Measurements from ENCODE around the gene ENTPD1.
"Not testable (repeated sequence)": the region's sequence is repeated elsewhere in the genome, so short reads cannot be mapped to it uniquely, and the experiment has no call there.

Gene ENTPD1

DNA sequence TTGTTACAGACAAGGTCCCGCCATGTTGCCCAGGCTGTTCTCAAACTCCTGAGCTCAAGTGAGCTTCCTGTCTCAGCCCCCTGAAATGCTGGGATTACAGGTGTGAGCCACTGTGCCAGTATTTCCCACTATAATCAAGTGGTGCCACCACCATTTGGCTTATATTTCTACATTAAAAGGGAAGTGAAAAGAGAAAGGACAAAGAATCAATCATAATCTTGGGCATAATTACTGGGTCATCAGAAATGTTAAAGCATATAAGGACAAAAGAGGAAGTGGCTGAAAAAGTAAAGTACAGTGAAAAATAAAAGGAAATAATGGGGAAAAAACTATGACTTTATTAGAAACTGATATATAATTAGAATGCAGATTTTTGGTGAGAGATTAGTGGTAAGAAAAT, 25.7 kb upstream of the ENTPD1 start:
- no peak overlapping the region for H3K4me3 ChIP-seq (ENCODE audit: low read length in 2 of 2)
- H3K36me3 ChIP-seq (ENCODE audit: control insufficient read depth in 2 of 2, insufficient read depth in 2 of 2, low read length in 2 of 2) = no peaks in the 10 kb centered on the region
- H3K4me1 ChIP-seq (ENCODE audit: control insufficient read depth, insufficient read depth, low read length) = no peaks in the 10 kb centered on the region
- H3K9ac ChIP-seq (ENCODE audit: low read length in 2 of 2) = no peak overlapping the region
- no peak overlapping the region for H3K27ac ChIP-seq (ENCODE audit: low read length)
- H3K27me3 ChIP-seq (ENCODE audit: control insufficient read depth in 1 of 2, insufficient read depth in 2 of 2, low read length in 2 of 2) = no peaks in the 10 kb centered on the region
- H3K9me3 ChIP-seq (ENCODE audit: control insufficient read depth in 2 of 2, low read length in 2 of 2) = no peaks in the 10 kb centered on the region

DNA sequence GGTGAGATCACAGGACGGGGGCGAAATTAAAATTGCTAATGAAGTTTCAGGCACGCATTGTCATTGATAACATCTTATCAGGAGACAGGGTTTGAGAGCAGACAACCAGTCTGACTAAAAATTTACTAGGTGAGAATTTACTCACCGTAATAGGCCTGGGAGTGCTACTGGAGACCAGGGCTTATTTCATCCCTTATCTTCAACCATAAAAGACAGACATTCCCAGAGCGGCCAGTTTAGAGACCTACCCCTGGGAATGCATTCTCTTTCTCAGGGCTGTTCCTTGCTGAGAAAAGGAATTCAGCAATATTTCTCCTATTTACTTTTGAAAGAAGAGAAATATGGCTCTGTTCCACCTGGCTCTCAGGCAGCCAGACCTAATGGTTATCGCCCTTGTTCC, 23.1 kb upstream of the ENTPD1 start:
- H3K4me1 ChIP-seq (ENCODE audit: control insufficient read depth, insufficient read depth, low read length); H3K36me3 ChIP-seq (ENCODE audit: control insufficient read depth in 2 of 2, insufficient read depth in 2 of 2, low read length in 2 of 2); H3K27me3 ChIP-seq (ENCODE audit: control insufficient read depth in 1 of 2, insufficient read depth in 2 of 2, low read length in 2 of 2); H3K4me3 ChIP-seq (ENCODE audit: low read length in 2 of 2); H3K9ac ChIP-seq (ENCODE audit: low read length in 2 of 2); H3K9me3 ChIP-seq (ENCODE audit: control insufficient read depth in 2 of 2, low read length in 2 of 2); H3K27ac ChIP-seq (ENCODE audit: low read length): not testable (repeated sequence)

DNA sequence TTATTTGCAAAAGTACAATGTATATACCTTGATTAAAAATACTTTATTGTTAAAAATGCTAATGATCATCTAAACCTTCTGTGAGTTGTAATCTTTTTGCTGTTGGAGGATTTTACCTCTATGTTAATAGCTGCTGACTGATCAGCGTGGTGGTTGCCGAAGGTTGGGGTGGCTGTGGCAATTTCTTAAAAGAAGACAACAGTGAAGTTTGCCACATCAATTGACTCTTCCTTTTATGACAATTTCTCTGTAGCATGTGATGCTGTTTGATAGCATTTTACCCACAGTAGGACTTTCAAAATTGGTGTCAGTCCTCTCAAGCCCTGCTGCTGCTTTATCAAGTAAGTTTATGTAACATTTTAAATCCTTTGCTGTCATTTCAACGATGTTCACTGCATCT, 16.9 kb upstream of the ENTPD1 start:
- no peak overlapping the region for H3K9ac ChIP-seq (ENCODE audit: low read length in 2 of 2)
- H3K4me3 ChIP-seq (ENCODE audit: low read length in 2 of 2) = no peak overlapping the region
- no peak overlapping the region for H3K27ac ChIP-seq (ENCODE audit: low read length)
- H3K9me3 ChIP-seq (ENCODE audit: control insufficient read depth in 2 of 2, low read length in 2 of 2) = no peaks in the 10 kb centered on the region
- no peaks in the 10 kb centered on the region for H3K27me3 ChIP-seq (ENCODE audit: control insufficient read depth in 1 of 2, insufficient read depth in 2 of 2, low read length in 2 of 2)
- no peaks in the 10 kb centered on the region for H3K36me3 ChIP-seq (ENCODE audit: control insufficient read depth in 2 of 2, insufficient read depth in 2 of 2, low read length in 2 of 2)
- peaks cover 5% of the 10 kb centered on the region for H3K4me1 ChIP-seq (ENCODE audit: control insufficient read depth, insufficient read depth, low read length)

DNA sequence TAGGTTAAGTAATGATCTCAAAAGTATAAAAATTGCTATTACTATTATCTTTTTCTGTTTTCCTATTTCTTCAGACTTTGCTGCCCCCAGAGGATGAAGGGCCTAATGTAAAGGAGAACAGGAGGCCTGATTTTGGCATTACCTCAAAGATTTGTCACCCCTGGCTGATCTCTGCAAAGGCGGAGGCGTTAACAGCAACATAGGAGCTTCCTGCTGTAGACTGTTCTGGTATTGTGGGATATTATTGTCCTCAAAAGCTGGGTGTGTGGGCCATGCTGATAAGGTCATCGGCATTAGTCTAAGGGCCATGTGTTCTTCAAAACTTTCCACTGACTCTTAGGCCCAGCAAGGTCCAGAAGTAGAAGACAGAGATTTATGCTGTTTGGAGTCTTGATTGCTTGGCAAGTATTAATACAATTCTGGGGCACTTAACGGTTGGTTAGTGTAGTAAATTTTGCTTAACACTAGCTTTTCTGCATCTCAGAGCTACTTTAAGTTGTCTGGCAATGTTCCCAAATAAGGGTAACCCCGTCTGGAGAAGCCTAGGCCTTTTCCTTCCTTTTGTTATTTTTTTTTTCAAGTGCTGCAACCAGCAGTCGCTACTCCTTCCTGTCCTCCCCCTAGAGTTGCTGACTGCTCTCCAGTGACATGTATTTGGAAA, 14.0 kb upstream of the ENTPD1 start:
- no peaks in the 10 kb centered on the region for H3K9me3 ChIP-seq (ENCODE audit: control insufficient read depth in 2 of 2, low read length in 2 of 2)
- H3K27ac ChIP-seq (ENCODE audit: low read length) = peak overlapping the region; percentile 59
- H3K4me1 ChIP-seq (ENCODE audit: control insufficient read depth, insufficient read depth, low read length) = peaks cover 5% of the 10 kb centered on the region
- peak overlapping the region in 1 of 2 donors; percentile 49 for H3K9ac ChIP-seq (ENCODE audit: low read length in 2 of 2)
- H3K4me3 ChIP-seq (ENCODE audit: low read length in 2 of 2) = no peak overlapping the region
- no peaks in the 10 kb centered on the region for H3K27me3 ChIP-seq (ENCODE audit: control insufficient read depth in 1 of 2, insufficient read depth in 2 of 2, low read length in 2 of 2)
- no peaks in the 10 kb centered on the region for H3K36me3 ChIP-seq (ENCODE audit: control insufficient read depth in 2 of 2, insufficient read depth in 2 of 2, low read length in 2 of 2)

DNA sequence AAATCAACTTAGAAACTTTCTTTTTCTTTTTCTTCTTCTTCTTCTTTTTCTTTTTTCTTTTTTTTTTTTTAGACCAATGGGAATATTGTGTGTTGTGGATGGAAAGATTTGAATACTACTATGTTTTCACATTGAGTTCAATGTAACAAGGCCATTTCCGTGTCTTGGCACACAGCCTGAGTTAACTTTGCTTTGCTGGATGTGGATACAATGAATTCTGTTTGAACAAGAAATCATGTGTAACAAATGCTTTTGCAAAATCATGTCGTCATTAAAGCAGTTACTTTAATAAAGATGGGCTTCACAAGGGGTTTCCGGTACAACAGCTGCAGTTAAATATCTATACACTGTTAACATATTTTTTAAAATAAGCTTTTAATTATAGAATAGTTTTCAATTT, 13.5 kb upstream of the ENTPD1 start:
- no peak overlapping the region for H3K9ac ChIP-seq (ENCODE audit: low read length in 2 of 2)
- H3K4me3 ChIP-seq (ENCODE audit: low read length in 2 of 2) = no peak overlapping the region
- no peaks in the 10 kb centered on the region for H3K27me3 ChIP-seq (ENCODE audit: control insufficient read depth in 1 of 2, insufficient read depth in 2 of 2, low read length in 2 of 2)
- H3K9me3 ChIP-seq (ENCODE audit: control insufficient read depth in 2 of 2, low read length in 2 of 2) = no peaks in the 10 kb centered on the region
- peaks cover 5% of the 10 kb centered on the region for H3K4me1 ChIP-seq (ENCODE audit: control insufficient read depth, insufficient read depth, low read length)
- no peaks in the 10 kb centered on the region for H3K36me3 ChIP-seq (ENCODE audit: control insufficient read depth in 2 of 2, insufficient read depth in 2 of 2, low read length in 2 of 2)
- H3K27ac ChIP-seq (ENCODE audit: low read length) = peak overlapping the region; percentile 59

DNA sequence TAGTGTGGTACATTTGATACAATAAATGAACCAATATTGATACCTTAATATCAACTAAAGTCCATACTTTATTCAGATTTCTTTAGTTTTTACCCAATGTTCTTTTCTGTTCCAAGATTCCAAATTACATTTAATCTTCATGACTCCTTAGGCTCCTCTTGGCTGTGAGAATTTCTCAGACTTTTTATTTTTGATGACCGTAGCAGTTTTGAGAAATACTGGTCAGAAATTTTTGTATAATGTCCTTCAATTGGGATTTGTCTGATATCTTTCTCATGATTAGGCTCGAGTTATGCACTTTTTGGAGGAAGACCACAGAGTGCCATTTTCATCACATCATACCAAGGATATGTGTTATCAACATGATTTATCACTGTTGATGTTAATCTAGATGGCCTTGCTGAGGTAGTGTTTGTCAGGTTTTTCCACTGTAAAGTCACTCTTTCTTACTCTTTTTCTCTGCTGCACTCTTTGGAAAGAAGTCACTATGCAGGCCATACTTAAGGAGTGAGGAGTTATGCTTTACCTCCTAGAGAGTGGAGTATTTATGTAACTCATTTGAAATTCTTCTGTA, 12.9 kb upstream of the ENTPD1 start:
- no peak overlapping the region for H3K9ac ChIP-seq (ENCODE audit: low read length in 2 of 2)
- no peaks in the 10 kb centered on the region for H3K36me3 ChIP-seq (ENCODE audit: control insufficient read depth in 2 of 2, insufficient read depth in 2 of 2, low read length in 2 of 2)
- no peak overlapping the region for H3K27ac ChIP-seq (ENCODE audit: low read length)
- H3K4me3 ChIP-seq (ENCODE audit: low read length in 2 of 2) = no peak overlapping the region
- no peaks in the 10 kb centered on the region for H3K9me3 ChIP-seq (ENCODE audit: control insufficient read depth in 2 of 2, low read length in 2 of 2)
- no peaks in the 10 kb centered on the region for H3K27me3 ChIP-seq (ENCODE audit: control insufficient read depth in 1 of 2, insufficient read depth in 2 of 2, low read length in 2 of 2)
- peaks cover 5% of the 10 kb centered on the region for H3K4me1 ChIP-seq (ENCODE audit: control insufficient read depth, insufficient read depth, low read length)

DNA sequence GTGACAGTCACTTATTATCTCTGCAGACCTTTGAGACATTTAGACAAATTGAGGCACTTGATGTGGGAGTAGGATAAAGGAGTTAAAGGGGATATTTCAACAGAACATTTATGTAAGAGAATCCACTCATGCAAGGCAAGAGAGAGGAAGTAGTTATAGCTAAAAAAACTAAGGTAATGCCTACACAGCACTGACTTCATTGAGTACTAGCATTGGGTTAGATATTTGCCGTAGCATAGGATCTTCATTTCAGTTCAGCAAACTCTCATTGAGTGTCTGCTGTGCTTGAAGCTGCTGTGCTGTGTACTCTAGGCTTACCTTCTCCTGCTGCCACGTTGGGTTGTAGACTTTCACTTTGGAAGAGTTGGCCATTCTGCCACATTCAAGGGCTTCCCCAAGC, 10.5 kb upstream of the ENTPD1 start:
- Histone ChIP-seq H3K9ac (ENCODE audit: low read length in 2 of 2) (no peak overlapping the region), H3K4me1 (ENCODE audit: control insufficient read depth, insufficient read depth, low read length) (peaks cover 5% of the 10 kb centered on the region), H3K27me3 (ENCODE audit: control insufficient read depth in 1 of 2, insufficient read depth in 2 of 2, low read length in 2 of 2) (no peaks in the 10 kb centered on the region), H3K27ac (ENCODE audit: low read length) (no peak overlapping the region), H3K4me3 (ENCODE audit: low read length in 2 of 2) (no peak overlapping the region), H3K36me3 (ENCODE audit: control insufficient read depth in 2 of 2, insufficient read depth in 2 of 2, low read length in 2 of 2) (no peaks in the 10 kb centered on the region), H3K9me3 (ENCODE audit: control insufficient read depth in 2 of 2, low read length in 2 of 2) (no peaks in the 10 kb centered on the region)

DNA sequence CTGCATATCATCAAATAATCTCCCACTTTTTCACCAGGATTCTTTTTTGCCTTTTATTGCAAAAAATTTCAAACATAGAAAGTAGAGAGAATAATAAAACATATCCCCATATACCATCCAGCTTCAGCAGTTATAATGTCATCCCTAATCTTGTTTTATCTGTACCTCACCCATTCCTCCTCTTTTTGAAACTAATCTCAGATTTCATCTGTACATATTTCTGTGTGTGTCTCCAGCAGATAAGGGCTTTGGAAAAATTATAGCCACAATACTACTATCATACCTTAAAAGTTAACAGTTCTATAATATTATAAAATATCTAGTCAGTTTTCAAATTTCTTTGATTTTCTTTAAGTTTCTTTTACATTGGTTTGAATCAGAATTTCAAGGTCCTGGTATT, 7.6 kb upstream of the ENTPD1 start:
- no peak overlapping the region for H3K9ac ChIP-seq (ENCODE audit: low read length in 2 of 2)
- no peaks in the 10 kb centered on the region for H3K9me3 ChIP-seq (ENCODE audit: control insufficient read depth in 2 of 2, low read length in 2 of 2)
- H3K4me1 ChIP-seq (ENCODE audit: control insufficient read depth, insufficient read depth, low read length) = no peaks in the 10 kb centered on the region
- no peaks in the 10 kb centered on the region for H3K27me3 ChIP-seq (ENCODE audit: control insufficient read depth in 1 of 2, insufficient read depth in 2 of 2, low read length in 2 of 2)
- H3K27ac ChIP-seq (ENCODE audit: low read length) = no peak overlapping the region
- no peak overlapping the region for H3K4me3 ChIP-seq (ENCODE audit: low read length in 2 of 2)
- no peaks in the 10 kb centered on the region for H3K36me3 ChIP-seq (ENCODE audit: control insufficient read depth in 2 of 2, insufficient read depth in 2 of 2, low read length in 2 of 2)

DNA sequence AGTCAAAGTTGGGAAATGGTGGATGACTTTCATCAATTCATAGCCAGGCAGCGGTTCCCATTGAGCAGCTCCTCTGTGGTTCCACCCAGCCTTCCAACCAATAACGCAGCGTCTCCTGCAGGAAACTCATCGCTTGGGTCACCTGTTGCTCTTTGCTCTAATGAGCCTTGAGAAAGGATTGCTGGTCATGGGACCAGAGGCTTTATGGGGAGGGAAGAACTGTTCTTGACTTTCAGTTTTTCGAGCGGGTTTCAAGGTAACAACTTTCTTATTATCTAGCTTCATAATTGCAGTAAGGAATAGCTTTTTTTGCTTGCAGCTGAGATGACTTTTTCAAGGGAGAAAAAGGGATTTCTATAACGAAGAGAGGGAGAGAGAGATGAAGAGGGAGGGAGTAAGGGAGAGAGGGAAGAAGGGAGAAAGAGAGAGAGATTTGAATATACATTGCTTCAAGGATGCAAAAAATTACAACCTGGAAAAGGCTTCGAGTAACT, 405 bp upstream of the ENTPD1 start:
- H3K9me3 ChIP-seq (ENCODE audit: control insufficient read depth in 2 of 2, low read length in 2 of 2) = no peaks in the 10 kb centered on the region
- no peaks in the 10 kb centered on the region for H3K27me3 ChIP-seq (ENCODE audit: control insufficient read depth in 1 of 2, insufficient read depth in 2 of 2, low read length in 2 of 2)
- peaks cover 17% of the 10 kb centered on the region for H3K4me1 ChIP-seq (ENCODE audit: control insufficient read depth, insufficient read depth, low read length)
- peak overlapping the region; percentile 75 to 77 for H3K4me3 ChIP-seq (ENCODE audit: low read length in 2 of 2)
- H3K27ac ChIP-seq (ENCODE audit: low read length) = peak overlapping the region; percentile 76
- peak overlapping the region; percentile 21 to 68 for H3K9ac ChIP-seq (ENCODE audit: low read length in 2 of 2)
- H3K36me3 ChIP-seq (ENCODE audit: control insufficient read depth in 2 of 2, insufficient read depth in 2 of 2, low read length in 2 of 2) = no peaks in the 10 kb centered on the region

DNA sequence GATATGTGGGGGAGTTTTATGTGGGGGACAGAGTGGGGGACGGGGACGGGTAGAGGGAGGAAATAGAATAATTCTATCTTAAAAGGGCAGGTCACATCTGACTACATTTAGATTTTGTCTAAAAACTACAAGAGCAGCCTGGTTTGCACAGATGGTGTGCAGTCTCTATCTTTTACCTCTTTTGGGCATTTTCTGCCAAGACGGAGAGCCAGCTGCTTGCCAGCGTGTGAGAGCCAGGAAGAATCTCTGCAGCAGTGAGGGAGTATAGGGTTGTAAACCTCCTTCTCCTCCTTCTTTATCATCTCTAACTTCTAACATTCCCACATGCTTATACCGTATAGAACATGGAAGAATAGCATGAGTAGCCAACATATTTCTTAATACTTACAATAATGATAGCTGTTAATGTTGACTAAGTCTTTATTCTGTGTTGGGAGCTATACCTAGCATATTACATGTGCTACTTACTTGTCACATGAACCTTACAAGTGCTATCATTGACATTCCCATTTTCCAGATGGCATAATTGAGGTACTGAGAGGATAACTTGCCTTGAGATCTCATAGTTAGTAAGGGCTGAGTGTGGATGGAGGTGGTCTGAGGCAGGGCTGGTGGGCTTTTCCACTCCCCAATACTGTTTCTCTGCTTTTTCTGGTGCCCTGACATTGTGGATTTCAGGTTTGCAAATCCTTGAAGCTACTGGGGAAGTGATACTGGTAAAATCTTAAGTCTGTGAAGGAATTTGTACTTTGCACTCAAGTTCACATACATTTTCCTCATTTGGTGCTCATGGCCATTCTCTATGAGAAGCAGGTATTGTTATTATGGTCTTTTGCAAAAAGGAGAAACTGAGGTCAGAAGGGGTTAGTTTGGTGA, 1.1 kb downstream of the ENTPD1 start:
- peak overlapping the region; percentile 75 to 77 for H3K4me3 ChIP-seq (ENCODE audit: low read length in 2 of 2)
- peak overlapping the region; percentile 21 to 68 for H3K9ac ChIP-seq (ENCODE audit: low read length in 2 of 2)
- H3K4me1 ChIP-seq (ENCODE audit: control insufficient read depth, insufficient read depth, low read length) = peaks cover 19% of the 10 kb centered on the region
- H3K27me3 ChIP-seq (ENCODE audit: control insufficient read depth in 1 of 2, insufficient read depth in 2 of 2, low read length in 2 of 2) = no peaks in the 10 kb centered on the region
- peak overlapping the region; percentile 76 for H3K27ac ChIP-seq (ENCODE audit: low read length)
- H3K9me3 ChIP-seq (ENCODE audit: control insufficient read depth in 2 of 2, low read length in 2 of 2) = no peaks in the 10 kb centered on the region
- no peaks in the 10 kb centered on the region for H3K36me3 ChIP-seq (ENCODE audit: control insufficient read depth in 2 of 2, insufficient read depth in 2 of 2, low read length in 2 of 2)

Measured in stomach smooth muscle (tissue), 2 donors.